Esophagus muscularis mucosa (tissue), 4 donors: ENCODE measurements around the gene SLC37A1. TPM values are rescaled to one million over a fixed set of nuclear protein-coding genes. Genes with fewer than 3 reads are reported as not detected.

Source experiments
- DNase-seq: peaks from one replicate; pipeline ENCODE4 v3.0.0-alpha.2; 2017; ENCODE audit errors: extremely low spot score
- H3K27ac ChIP-seq, 4 donors: fragments of 200-600 bp; sonication (generic); replicated peaks in 1 of 4; 1 replicate in 3 of 4; 2 replicates in 1 of 4; pipeline ENCODE4 v1.5.1; 2016 to 2019; ENCODE audit warnings: mild to moderate bottlenecking in 1 of 4
- H3K27me3 ChIP-seq, 4 donors: fragments of 200-600 bp; sonication (generic); one replicate each; pipeline versions ENCODE4 v1.5.1 to v1.6.0; 2016 to 2019
- H3K36me3 ChIP-seq, 4 donors: fragments of 200-600 bp; sonication (generic); one replicate each; pipeline ENCODE4 v1.5.1; 2016 to 2019
- H3K4me1 ChIP-seq, 4 donors: fragments of 200-600 bp; sonication (generic); one replicate each; pipeline ENCODE4 v1.5.1; 2016 to 2019
- H3K4me3 ChIP-seq, 4 donors: fragments of 200-600 bp; sonication (generic); 1 replicate in 2 of 4; 2 replicates in 2 of 4; pipeline ENCODE4 v1.5.1; 2016 to 2019; ENCODE audit warnings: mild to moderate bottlenecking in 4 of 4, moderate library complexity in 1 of 4
- H3K9me3 ChIP-seq, 4 donors: fragments of 200-600 bp; sonication (generic); 1 replicate in 3 of 4; 2 replicates in 1 of 4; pipeline ENCODE4 v1.5.1; 2016 to 2019
- EP300 ChIP-seq: sonication (generic); formaldehyde crosslinking; IDR thresholded peaks from one replicate; pipeline ENCODE4 v1.6.1; 2017; ENCODE audit warnings: antibody characterized with exemption
- POLR2A ChIP-seq: fragments of 450-650 bp; IDR thresholded peaks from one replicate; pipeline ENCODE4 v1.6.1; 2017; ENCODE audit warnings: antibody characterized with exemption, moderate library complexity, mild to moderate bottlenecking, low read depth
- POLR2AphosphoS5 ChIP-seq, 2 donors: sonication (generic); formaldehyde crosslinking; IDR thresholded peaks; one replicate each; pipeline ENCODE4 v1.6.1; 2017; ENCODE audit warnings: antibody characterized with exemption in 2 of 2
- WGBS: methylation state at CpG from one replicate; pipeline ENCODE4 v1.1.5; 2018; 5-methylcytosine and 5-hydroxymethylcytosine counted together
- intact Hi-C: fragments of 100-400 bp; cut with DNase I; formaldehyde crosslinking; loops from one replicate; pipeline ENCODE4 v1.15.1; 2023
- total RNA-seq, 4 donors: library from RNA; depleted of rRNA; stranded (reverse); fragments of >200 nt; gene quantifications; one replicate each; pipeline versions ENCODE4 v1.1.0 to v1.2.1, GENCODE V29; 2016
- TF ChIP-seq, protein P1 (sequence below), 3 experiments: fragments of 200-600 bp in 2 of 3; fragments of 450-650 bp in 1 of 3; sonication (generic) in 2 of 3; IDR thresholded peaks; one replicate each; pipeline ENCODE4 v1.5.1; 2017 to 2019; ENCODE audit warnings: antibody characterized with exemption in 3 of 3, mild to moderate bottlenecking in 2 of 3, moderate library complexity in 1 of 3

The SLC37A1 gene
- total RNA-seq, 4 donors from 2014 or later = 5.4 to 11.1 (median 7.1) TPM

DNA sequence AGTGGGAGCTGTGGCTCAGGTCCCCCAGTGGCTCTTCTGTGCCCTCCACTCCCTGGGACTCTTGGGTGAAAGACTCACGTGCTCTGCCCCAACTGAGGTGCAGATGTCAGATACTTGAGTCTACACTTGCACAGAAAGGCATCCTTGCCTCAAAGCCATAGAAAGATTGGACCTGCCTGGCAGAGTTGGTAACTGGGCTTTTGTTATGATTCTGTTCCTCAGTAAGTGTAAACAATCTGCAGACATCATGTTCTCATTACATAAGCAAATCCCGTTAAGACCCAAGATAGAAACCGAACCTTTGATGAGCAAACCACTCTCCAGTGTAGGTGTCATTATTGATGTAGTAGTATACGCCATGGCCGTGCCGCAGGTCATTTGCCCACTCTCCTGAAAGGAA lies 27.6 kb upstream of the SLC37A1 start:
- TF ChIP-seq, protein P1, sequence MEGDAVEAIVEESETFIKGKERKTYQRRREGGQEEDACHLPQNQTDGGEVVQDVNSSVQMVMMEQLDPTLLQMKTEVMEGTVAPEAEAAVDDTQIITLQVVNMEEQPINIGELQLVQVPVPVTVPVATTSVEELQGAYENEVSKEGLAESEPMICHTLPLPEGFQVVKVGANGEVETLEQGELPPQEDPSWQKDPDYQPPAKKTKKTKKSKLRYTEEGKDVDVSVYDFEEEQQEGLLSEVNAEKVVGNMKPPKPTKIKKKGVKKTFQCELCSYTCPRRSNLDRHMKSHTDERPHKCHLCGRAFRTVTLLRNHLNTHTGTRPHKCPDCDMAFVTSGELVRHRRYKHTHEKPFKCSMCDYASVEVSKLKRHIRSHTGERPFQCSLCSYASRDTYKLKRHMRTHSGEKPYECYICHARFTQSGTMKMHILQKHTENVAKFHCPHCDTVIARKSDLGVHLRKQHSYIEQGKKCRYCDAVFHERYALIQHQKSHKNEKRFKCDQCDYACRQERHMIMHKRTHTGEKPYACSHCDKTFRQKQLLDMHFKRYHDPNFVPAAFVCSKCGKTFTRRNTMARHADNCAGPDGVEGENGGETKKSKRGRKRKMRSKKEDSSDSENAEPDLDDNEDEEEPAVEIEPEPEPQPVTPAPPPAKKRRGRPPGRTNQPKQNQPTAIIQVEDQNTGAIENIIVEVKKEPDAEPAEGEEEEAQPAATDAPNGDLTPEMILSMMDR (IDR thresholded peaks at IDR 0.05) = no peak
- TF ChIP-seq POLR2A (no peak), POLR2AphosphoS5 (IDR thresholded peaks at IDR 0.05) (no peak), EP300 (no peak)
- Histone ChIP-seq H3K9me3 (no peaks in the 10 kb centered on the region), H3K4me1 (peaks cover 0 to 15% (median 6%) of the 10 kb centered on the region in 4 donors), H3K4me3 (no peak overlapping the region), H3K36me3 (no peaks in the 10 kb centered on the region), H3K27ac (peak overlapping the region in 1 of 4 donors; percentile 33), H3K27me3 (no peaks in the 10 kb centered on the region)
- intact Hi-C loops = no loop called here
- no peak for DNase-seq
- 65% methylated on average over 6 of the region's 6 CpGs for WGBS

DNA sequence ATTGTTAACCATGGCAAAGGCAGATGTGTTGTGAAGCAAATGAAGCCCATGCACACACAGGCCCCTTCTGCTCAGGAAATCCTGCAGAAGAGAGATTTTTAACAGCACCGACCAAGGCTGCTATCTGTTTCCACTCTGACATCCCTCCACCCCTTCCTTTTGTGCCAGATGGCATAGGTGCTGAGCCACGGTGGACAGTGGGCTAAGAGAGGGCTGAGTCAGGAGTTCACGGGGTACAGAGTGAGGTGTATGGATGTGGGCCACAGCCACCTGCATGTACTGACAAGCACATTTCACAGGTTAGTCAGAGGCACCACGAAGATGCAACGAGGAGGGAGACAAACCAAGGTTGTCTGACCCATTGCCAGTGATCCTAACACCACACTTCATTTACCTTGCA lies 27.1 kb upstream of the SLC37A1 start:
- Histone ChIP-seq H3K4me3 (no peak overlapping the region), H3K27me3 (no peaks in the 10 kb centered on the region), H3K36me3 (no peaks in the 10 kb centered on the region), H3K27ac (no peak overlapping the region), H3K9me3 (no peaks in the 10 kb centered on the region), H3K4me1 (peaks cover 0 to 15% (median 6%) of the 10 kb centered on the region in 4 donors)
- TF ChIP-seq POLR2AphosphoS5 (IDR thresholded peaks at IDR 0.05) (no peak), POLR2A (no peak), EP300 (no peak)
- TF ChIP-seq, protein P1 (IDR thresholded peaks at IDR 0.05) = no peak
- intact Hi-C loops = no loop called here
- WGBS = 79% methylated on average over 5 of the region's 5 CpGs
- no peak for DNase-seq

DNA sequence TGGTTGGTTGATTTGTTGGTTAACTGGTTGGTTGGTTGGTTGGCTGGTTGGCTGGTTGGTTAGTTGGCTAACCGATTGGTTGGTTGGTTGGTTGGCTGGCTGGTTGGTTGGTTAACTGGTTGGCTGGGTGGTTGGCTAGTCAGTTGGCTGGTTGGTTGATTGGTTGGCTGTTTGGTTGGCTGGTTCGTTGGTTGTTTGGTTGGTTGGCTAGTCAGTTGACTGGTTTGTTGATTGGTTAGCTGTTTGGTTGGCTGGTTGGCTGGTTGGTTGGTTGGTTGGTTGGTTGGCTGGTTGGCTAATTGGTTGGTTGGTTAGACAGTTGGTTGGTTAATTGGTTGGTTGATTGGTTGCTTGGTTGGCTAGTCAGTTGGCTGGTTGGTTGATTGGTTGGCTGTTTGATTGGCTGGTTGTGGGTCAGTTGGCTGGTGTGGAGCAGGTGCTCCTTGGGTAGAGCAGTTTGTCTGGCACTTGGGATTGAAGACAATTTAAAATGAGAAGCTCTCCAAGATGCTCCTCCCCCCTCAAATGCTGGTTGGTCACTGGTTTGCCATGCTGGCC lies 24.6 kb upstream of the SLC37A1 start:
- intact Hi-C loops = no loop called here
- no peaks in the 10 kb centered on the region for H3K27me3 ChIP-seq
- TF ChIP-seq, protein P1 (IDR thresholded peaks at IDR 0.05) = no peak
- TF ChIP-seq POLR2A = no peak
- no peak for TF ChIP-seq POLR2AphosphoS5 (IDR thresholded peaks at IDR 0.05)
- no peak for TF ChIP-seq EP300
- H3K9me3 ChIP-seq = no peaks in the 10 kb centered on the region
- H3K27ac ChIP-seq = no peak overlapping the region
- no peak overlapping the region for H3K4me3 ChIP-seq
- H3K4me1 ChIP-seq = peaks cover 0 to 15% (median 6%) of the 10 kb centered on the region in 4 donors
- 83% methylated on average over 2 of the region's 2 CpGs for WGBS
- H3K36me3 ChIP-seq = no peaks in the 10 kb centered on the region
- no peak for DNase-seq

DNA sequence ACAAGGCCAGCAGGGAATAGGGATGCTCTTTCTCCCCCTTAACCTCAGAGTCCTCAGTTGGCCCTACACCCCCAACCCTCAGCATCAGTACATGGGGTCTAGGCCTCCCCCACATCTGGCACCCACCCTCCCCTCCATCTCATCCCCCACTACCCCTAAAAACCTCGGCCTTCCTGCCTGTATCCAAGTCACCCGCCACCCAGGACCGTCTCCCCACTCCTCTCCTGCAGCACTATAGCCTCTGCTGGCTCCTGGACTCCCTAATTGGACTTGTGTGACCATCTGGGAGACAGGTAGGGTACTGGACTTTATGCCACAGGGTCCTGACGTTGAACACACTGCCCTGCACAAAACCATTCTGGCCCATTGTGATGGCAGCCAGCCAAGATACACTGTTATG lies 23.7 kb upstream of the SLC37A1 start:
- intact Hi-C loops = no loop called here
- Histone ChIP-seq H3K9me3 (no peaks in the 10 kb centered on the region), H3K4me3 (no peak overlapping the region), H3K27me3 (no peaks in the 10 kb centered on the region), H3K36me3 (no peaks in the 10 kb centered on the region), H3K27ac (no peak overlapping the region), H3K4me1 (peaks cover 0 to 16% (median 6%) of the 10 kb centered on the region in 4 donors)
- TF ChIP-seq, protein P1 (IDR thresholded peaks at IDR 0.05) = no peak
- TF ChIP-seq POLR2AphosphoS5 (IDR thresholded peaks at IDR 0.05) = no peak
- no peak for TF ChIP-seq EP300
- TF ChIP-seq POLR2A = no peak
- DNase-seq = no peak
- 78% methylated on average over 2 of the region's 4 CpGs for WGBS

DNA sequence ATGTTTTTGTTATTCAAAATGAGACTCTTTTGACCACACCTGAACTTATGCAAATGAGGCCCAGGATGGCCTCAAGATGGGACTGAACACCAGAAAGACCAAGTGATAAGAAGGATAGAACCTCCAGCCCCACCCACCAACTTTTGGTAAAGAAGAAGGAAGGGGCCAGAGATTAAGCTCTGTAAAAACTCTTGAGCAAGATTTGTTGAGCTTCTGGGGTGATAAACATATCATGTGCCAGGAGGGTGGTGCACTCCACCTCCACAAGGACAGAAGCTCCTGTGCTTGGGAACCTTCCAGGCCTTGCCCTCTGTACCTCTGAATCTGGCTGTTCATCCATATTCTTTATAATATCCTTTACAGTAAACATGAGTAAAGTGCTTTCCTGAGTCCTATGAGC lies 22.9 kb upstream of the SLC37A1 start:
- DNase-seq = no peak
- no peaks in the 10 kb centered on the region for H3K9me3 ChIP-seq
- TF ChIP-seq POLR2AphosphoS5 (IDR thresholded peaks at IDR 0.05) = no peak
- no peak for TF ChIP-seq EP300
- TF ChIP-seq, protein P1 (IDR thresholded peaks at IDR 0.05) = no peak
- H3K36me3 ChIP-seq = no peaks in the 10 kb centered on the region
- no peaks in the 10 kb centered on the region for H3K27me3 ChIP-seq
- intact Hi-C loops = no loop called here
- H3K4me3 ChIP-seq = no peak overlapping the region
- peaks cover 5 to 19% (median 11%) of the 10 kb centered on the region in 4 donors for H3K4me1 ChIP-seq
- H3K27ac ChIP-seq = no peak overlapping the region
